Caco-2 (cell line): Measurements from ENCODE around the gene CDC123. TPM values are rescaled to one million over a fixed set of nuclear protein-coding genes. Genes with fewer than 3 reads are reported as not detected.

Source experiments
- BruUV-seq: library from RNA; stranded (reverse); fragments of 400-500 nt; replicated peaks from 2 replicates; lab custom pipeline; 2021; lab: Mats Ljungman, UMichigan
- CTCF ChIA-PET: fragments of 300-600 bp; sonication (Branson Sonifier 250); formaldehyde crosslinking; loops from one replicate; lab custom pipeline; 2022; ENCODE audit warnings: antibody characterized with exemption; lab: Charles Lee
- POLR2A ChIA-PET: fragments of 300-600 bp; sonication (Branson Sonifier 250); formaldehyde crosslinking; loops from one replicate; lab custom pipeline; 2022; ENCODE audit warnings: antibody characterized with exemption; lab: Charles Lee
- DNase-seq, 2 experiments: peaks; one replicate each; pipeline versions ENCODE4 v3.0.0 to v3.0.0-alpha.2; 2020 to 2022
- H3K27me3 ChIP-seq: replicated peaks from 2 replicates; pipeline ENCODE4 v1.6.0; 2011; ENCODE audit warnings: low read length; ENCODE audit not compliant: control insufficient read depth, insufficient read depth
- H3K36me3 ChIP-seq: 2 replicates; pipeline ENCODE4 v1.5.1; 2011; ENCODE audit warnings: low read length; ENCODE audit not compliant: control insufficient read depth, insufficient read depth
- H3K4me1 ChIP-seq: fragments of 250-450 bp; sonication (Bioruptor Pico); 2 replicates; pipeline ENCODE4 v1.5.1; 2020; ENCODE audit warnings: mild to moderate bottlenecking
- H3K4me3 ChIP-seq: 2 replicates; pipeline ENCODE4 v1.5.1; 2011; ENCODE audit warnings: low read depth, mild to moderate bottlenecking, control low read depth, low read length
- H3K9me3 ChIP-seq: fragments of 250-450 bp; sonication (Bioruptor Pico); 2 replicates; pipeline ENCODE4 v1.5.1; 2020; ENCODE audit warnings: mild to moderate bottlenecking, moderate library complexity
- H3K27ac Mint-ChIP-seq: one replicate; pipeline ENCODE4 v1.8.0; 2022; ENCODE audit warnings: mixed read lengths; ENCODE audit not compliant: unreplicated experiment
- H3K27me3 Mint-ChIP-seq: one replicate; pipeline ENCODE4 v1.8.0; 2022; ENCODE audit warnings: mixed read lengths; ENCODE audit not compliant: insufficient read depth, unreplicated experiment
- H3K36me3 Mint-ChIP-seq: one replicate; pipeline ENCODE4 v1.8.0; 2022; ENCODE audit warnings: mild to moderate bottlenecking, mixed read lengths; ENCODE audit not compliant: insufficient read depth, unreplicated experiment
- H3K4me1 Mint-ChIP-seq: one replicate; pipeline ENCODE4 v1.8.0; 2022; ENCODE audit warnings: low read depth, mixed read lengths; ENCODE audit not compliant: unreplicated experiment
- H3K4me3 Mint-ChIP-seq: one replicate; pipeline ENCODE4 v1.8.0; 2022; ENCODE audit warnings: mild to moderate bottlenecking, moderate library complexity, mixed read lengths; ENCODE audit not compliant: unreplicated experiment
- H3K9me3 Mint-ChIP-seq: one replicate; pipeline ENCODE4 v1.8.0; 2022; ENCODE audit warnings: mixed read lengths; ENCODE audit not compliant: unreplicated experiment
- intact Hi-C: fragments of 100-400 bp; cut with micrococcal nuclease; formaldehyde crosslinking; loops from one replicate; pipeline ENCODE4 v1.10.0; 2022; ENCODE audit not compliant: unreplicated experiment
- total RNA-seq: library from RNA; stranded (reverse); gene quantifications from 2 replicates; pipeline ENCODE4 v1.2.3, GENCODE V29; 2022
- TF ChIP-seq, protein P1 (sequence below), 2 experiments: fragments of 200-600 bp in 1 of 2; IDR thresholded peaks; 1 replicate in 1 of 2; 2 replicates in 1 of 2; pipeline versions ENCODE4 v1.5.1 to v1.8.0; 2011 to 2022; ENCODE audit warnings: antibody characterized with exemption in 1 of 2, control low read depth in 1 of 2, inconsistent platforms in 1 of 2, low read depth in 1 of 2, low read length in 1 of 2, mild to moderate bottlenecking in 1 of 2, moderate library complexity in 1 of 2; ENCODE audit not compliant: insufficient read depth in 1 of 2, severe bottlenecking in 1 of 2, unreplicated experiment in 1 of 2

Gene CDC123
- total RNA-seq, 1 experiment from 2014 or later: 190 TPM

DNA sequence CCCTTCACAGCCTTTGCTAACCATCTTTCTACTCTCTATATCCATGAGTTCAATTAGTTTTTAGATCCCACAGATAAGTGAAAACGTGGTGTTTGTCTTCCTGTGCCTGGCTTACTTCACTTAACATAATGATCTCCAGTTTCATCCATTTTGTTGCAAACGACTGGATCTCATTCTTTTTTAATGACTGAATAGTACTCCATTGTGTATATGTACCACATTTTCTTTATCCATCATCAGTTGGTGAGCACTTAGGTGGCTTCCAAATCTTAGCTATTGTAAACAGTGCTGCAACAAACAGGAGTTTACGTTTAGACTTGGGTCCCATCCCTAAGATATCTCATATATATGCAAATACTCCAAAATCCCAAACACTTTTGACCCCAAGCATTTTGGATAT lies 9.1 kb downstream of the CDC123 start:
- ChIA-PET POLR2A (no interaction called here), CTCF (no interaction called here)
- H3K27me3 Mint-ChIP-seq: no peaks in the 10 kb centered on the region
- Histone ChIP-seq H3K4me3 (no peak overlapping the region), H3K27me3 (no peaks in the 10 kb centered on the region), H3K36me3 (peaks cover 2% of the 10 kb centered on the region; the same call in 1 of the 2 replicates), H3K9me3 (no peaks in the 10 kb centered on the region), H3K4me1 (no peaks in the 10 kb centered on the region)
- H3K4me1 Mint-ChIP-seq: no peaks in the 10 kb centered on the region
- H3K27ac Mint-ChIP-seq: no peak overlapping the region
- no peak for DNase-seq
- TF ChIP-seq, protein P1, sequence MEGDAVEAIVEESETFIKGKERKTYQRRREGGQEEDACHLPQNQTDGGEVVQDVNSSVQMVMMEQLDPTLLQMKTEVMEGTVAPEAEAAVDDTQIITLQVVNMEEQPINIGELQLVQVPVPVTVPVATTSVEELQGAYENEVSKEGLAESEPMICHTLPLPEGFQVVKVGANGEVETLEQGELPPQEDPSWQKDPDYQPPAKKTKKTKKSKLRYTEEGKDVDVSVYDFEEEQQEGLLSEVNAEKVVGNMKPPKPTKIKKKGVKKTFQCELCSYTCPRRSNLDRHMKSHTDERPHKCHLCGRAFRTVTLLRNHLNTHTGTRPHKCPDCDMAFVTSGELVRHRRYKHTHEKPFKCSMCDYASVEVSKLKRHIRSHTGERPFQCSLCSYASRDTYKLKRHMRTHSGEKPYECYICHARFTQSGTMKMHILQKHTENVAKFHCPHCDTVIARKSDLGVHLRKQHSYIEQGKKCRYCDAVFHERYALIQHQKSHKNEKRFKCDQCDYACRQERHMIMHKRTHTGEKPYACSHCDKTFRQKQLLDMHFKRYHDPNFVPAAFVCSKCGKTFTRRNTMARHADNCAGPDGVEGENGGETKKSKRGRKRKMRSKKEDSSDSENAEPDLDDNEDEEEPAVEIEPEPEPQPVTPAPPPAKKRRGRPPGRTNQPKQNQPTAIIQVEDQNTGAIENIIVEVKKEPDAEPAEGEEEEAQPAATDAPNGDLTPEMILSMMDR (IDR thresholded peaks at IDR 0.05; ENCODE audit: insufficient read depth in 1 of 2, low read depth in 1 of 2, low read length in 1 of 2, severe bottlenecking in 1 of 2, unreplicated experiment in 1 of 2): no peak
- intact Hi-C loops: no loop called here
- no peaks in the 10 kb centered on the region for H3K9me3 Mint-ChIP-seq
- no TSS peak for BruUV-seq
- H3K36me3 Mint-ChIP-seq: peaks cover 59% of the 10 kb centered on the region
- no peak overlapping the region for H3K4me3 Mint-ChIP-seq

- Mint-ChIP-seq H3K4me3 (no peak overlapping the region), H3K27me3 (no peaks in the 10 kb centered on the region), H3K4me1 (no peaks in the 10 kb centered on the region), H3K27ac (no peak overlapping the region), H3K36me3 (peaks cover 71% of the 10 kb centered on the region), H3K9me3 (no peaks in the 10 kb centered on the region)
- ChIA-PET POLR2A (no interaction called here), CTCF (no interaction called here)
- no peaks in the 10 kb centered on the region for H3K27me3 ChIP-seq
- no peaks in the 10 kb centered on the region for H3K4me1 ChIP-seq
- BruUV-seq: no TSS peak
- DNase-seq: no peak
- peaks cover 2% of the 10 kb centered on the region; the same call in 1 of the 2 replicates for H3K36me3 ChIP-seq
- H3K4me3 ChIP-seq: no peak overlapping the region
- H3K9me3 ChIP-seq: no peaks in the 10 kb centered on the region
- TF ChIP-seq, protein P1 (IDR thresholded peaks at IDR 0.05; ENCODE audit: insufficient read depth in 1 of 2, low read depth in 1 of 2, low read length in 1 of 2, severe bottlenecking in 1 of 2, unreplicated experiment in 1 of 2): no peak
- intact Hi-C loops: no loop called here
Measured at GRCh38 chr10:12207114-12207513, 11.1 kb downstream of the CDC123 start.

DNA sequence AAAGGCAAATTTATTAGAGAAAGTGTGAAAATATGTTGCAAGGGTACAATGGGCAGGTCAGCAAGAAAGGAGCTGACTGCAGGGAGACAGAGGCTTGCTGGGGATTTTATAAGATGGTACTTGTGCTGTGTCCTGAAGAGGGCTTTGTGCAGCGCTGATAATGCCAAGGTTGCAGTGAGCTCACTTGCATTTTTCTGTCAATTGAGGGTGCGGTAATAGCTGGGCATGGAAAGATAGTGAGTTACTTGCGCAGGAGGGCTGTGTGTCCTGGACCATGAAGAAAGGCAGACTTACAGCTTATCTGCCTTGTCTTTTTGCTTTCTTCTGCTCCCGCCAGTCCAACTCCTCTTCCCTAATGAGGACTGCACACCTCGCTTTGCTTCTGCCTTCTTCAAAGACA lies 12.5 kb downstream of the CDC123 start:
- Mint-ChIP-seq H3K36me3 (peaks cover 74% of the 10 kb centered on the region), H3K27ac (no peak overlapping the region), H3K4me1 (no peaks in the 10 kb centered on the region), H3K27me3 (no peaks in the 10 kb centered on the region), H3K4me3 (no peak overlapping the region), H3K9me3 (no peaks in the 10 kb centered on the region)
- TF ChIP-seq, protein P1 (IDR thresholded peaks at IDR 0.05; ENCODE audit: insufficient read depth in 1 of 2, low read depth in 1 of 2, low read length in 1 of 2, severe bottlenecking in 1 of 2, unreplicated experiment in 1 of 2): no peak
- no peaks in the 10 kb centered on the region for H3K4me1 ChIP-seq
- no peak overlapping the region for H3K4me3 ChIP-seq
- POLR2A ChIA-PET: interaction anchor here (0.5 kb wide), 1 partner anchor 19 kb away, joined by 3 read pairs; no protein-coding TSS in a partner anchor
- no TSS peak for BruUV-seq
- CTCF ChIA-PET: no interaction called here
- no peaks in the 10 kb centered on the region for H3K9me3 ChIP-seq
- no peak for DNase-seq
- no peaks in the 10 kb centered on the region for H3K27me3 ChIP-seq
- no peaks in the 10 kb centered on the region; the same call in 1 of the 2 replicates for H3K36me3 ChIP-seq
- intact Hi-C loops: no loop called here
